IMR-90 (cell line): ENCODE results near the gene PLEKHG1. TPM values are rescaled to one million over a fixed set of nuclear protein-coding genes. Genes with fewer than 3 reads are reported as not detected.

ENCODE experiments used
- ATAC-seq: fragments of 200-7000 bp; cut with Tn5 transposase; 2 replicates; pipeline ENCODE4 v1.9.1; 2020; ENCODE audit warnings: low read depth, mild to moderate bottlenecking, moderate library complexity
- BruUV-seq: library from RNA; stranded (reverse); fragments of 400-500 nt; replicated peaks from 2 replicates; lab custom pipeline; 2021; lab: Mats Ljungman, UMichigan
- CTCF ChIA-PET: fragments of 300-600 bp; formaldehyde crosslinking; extraction: SDS; loops from one replicate; lab custom pipeline; 2021; ENCODE audit warnings: antibody characterized with exemption; lab: Yijun Ruan, JAX
- POLR2A ChIA-PET: fragments of 300-600 bp; sonication (Branson Sonifier 250); formaldehyde crosslinking; loops from one replicate; lab custom pipeline; 2022; ENCODE audit warnings: antibody characterized with exemption; ENCODE audit not compliant: unreplicated experiment; lab: Charles Lee
- DNase-seq: peaks from one replicate; pipeline ENCODE4 v3.0.0; 2013
- H2AFZ ChIP-seq: replicated peaks from 2 replicates; pipeline ENCODE3; 2013; ENCODE audit warnings: low read length, mild to moderate bottlenecking; ENCODE audit not compliant: poor library complexity
- H2AK5ac ChIP-seq: 2 replicates; pipeline ENCODE4 v1.6.1; 2013; ENCODE audit warnings: low read depth, low read length, inconsistent platforms
- H2AK9ac ChIP-seq: replicated peaks from 2 replicates; pipeline ENCODE3; 2013; ENCODE audit warnings: mild to moderate bottlenecking, low read depth, low read length, moderate library complexity; ENCODE audit not compliant: poor library complexity
- H2BK120ac ChIP-seq: 2 replicates; pipeline ENCODE4 v1.6.1; 2013; ENCODE audit warnings: low read depth, low read length, inconsistent platforms
- H2BK15ac ChIP-seq: 3 replicates; pipeline ENCODE4 v1.6.1; 2013; ENCODE audit warnings: low read depth, low read length, inconsistent platforms
- H2BK20ac ChIP-seq: 2 replicates; pipeline ENCODE4 v1.6.1; 2013; ENCODE audit warnings: low read depth, mild to moderate bottlenecking, inconsistent platforms, low read length, moderate library complexity
- H2BK5ac ChIP-seq: 2 replicates; pipeline ENCODE4 v1.6.1; 2013; ENCODE audit warnings: mild to moderate bottlenecking, low read depth, low read length, inconsistent platforms; ENCODE audit not compliant: poor library complexity, severe bottlenecking
- H3K14ac ChIP-seq: replicated peaks from 2 replicates; pipeline ENCODE4 v1.6.1; 2013; ENCODE audit warnings: low read depth, low read length, inconsistent platforms
- H3K18ac ChIP-seq: 2 replicates; pipeline ENCODE4 v1.6.1; 2013; ENCODE audit warnings: low read depth, low read length, control low read depth
- H3K23ac ChIP-seq: 2 replicates; pipeline ENCODE4 v1.6.1; 2013; ENCODE audit warnings: low read depth, low read length, inconsistent platforms
- H3K27ac ChIP-seq: 2 replicates; pipeline ENCODE4 v1.5.1; 2013; ENCODE audit warnings: mild to moderate bottlenecking, control low read depth, low read length; ENCODE audit not compliant: insufficient read depth
- H3K27me3 ChIP-seq: 2 replicates; pipeline ENCODE4 v1.6.1; 2013; ENCODE audit warnings: low read length; ENCODE audit not compliant: control insufficient read depth, insufficient read depth
- H3K36me3 ChIP-seq: 2 replicates; pipeline ENCODE4 v1.6.1; 2013; ENCODE audit warnings: low read length, mixed read lengths; ENCODE audit not compliant: control insufficient read depth, insufficient read depth
- H3K4ac ChIP-seq: 2 replicates; pipeline ENCODE4 v1.6.1; 2013; ENCODE audit warnings: low read depth, low read length, inconsistent platforms
- H3K4me1 ChIP-seq: 2 replicates; pipeline ENCODE4 v1.6.1; 2013; ENCODE audit warnings: low read length, mixed read lengths; ENCODE audit not compliant: control insufficient read depth, insufficient read depth
- H3K4me2 ChIP-seq: 2 replicates; pipeline ENCODE4 v1.6.1; 2013; ENCODE audit warnings: low read depth, mild to moderate bottlenecking, control low read depth, low read length, moderate library complexity
- H3K4me3 ChIP-seq: 2 replicates; pipeline ENCODE4 v1.5.1; 2013; ENCODE audit warnings: low read depth, mild to moderate bottlenecking, control low read depth, low read length, moderate library complexity; ENCODE audit not compliant: insufficient read depth
- H3K56ac ChIP-seq: 2 replicates; pipeline ENCODE4 v1.6.1; 2013; ENCODE audit warnings: low read length, inconsistent platforms; ENCODE audit not compliant: insufficient read depth; ENCODE audit errors: extremely low read depth
- H3K79me1 ChIP-seq, 2 experiments: 2 replicates each; pipeline ENCODE4 v1.6.1; 2013; ENCODE audit warnings: low read length in 2 of 2, inconsistent platforms in 1 of 2, low read depth in 1 of 2
- H3K9ac ChIP-seq: 2 replicates; pipeline ENCODE4 v1.6.1; 2013; ENCODE audit warnings: low read depth, low read length, control low read depth
- H3K9me1 ChIP-seq: 2 replicates; pipeline ENCODE4 v1.6.1; 2013; ENCODE audit warnings: low read length, inconsistent platforms; ENCODE audit not compliant: insufficient read depth
- H3K9me3 ChIP-seq: 2 replicates; pipeline ENCODE4 v1.6.1; 2013; ENCODE audit warnings: low read length; ENCODE audit not compliant: control insufficient read depth, insufficient read depth
- H4K20me1 ChIP-seq: 2 replicates; pipeline ENCODE4 v1.6.1; 2013; ENCODE audit warnings: low read length, inconsistent platforms; ENCODE audit not compliant: insufficient read depth
- H4K5ac ChIP-seq: 2 replicates; pipeline ENCODE4 v1.6.1; 2013; ENCODE audit warnings: mild to moderate bottlenecking, low read depth, low read length, control low read depth
- H4K8ac ChIP-seq, 2 experiments: 2 replicates each; pipeline ENCODE4 v1.6.1; 2013; ENCODE audit warnings: low read depth in 2 of 2, low read length in 2 of 2, control low read depth in 1 of 2, inconsistent platforms in 1 of 2
- H4K91ac ChIP-seq: 2 replicates; pipeline ENCODE4 v1.6.1; 2013; ENCODE audit warnings: low read depth, low read length, inconsistent platforms; ENCODE audit not compliant: insufficient read depth
- BHLHE40 ChIP-seq: fragments of 150-350 bp; IDR thresholded peaks from 2 replicates; pipeline ENCODE4 v1.6.1; 2016; ENCODE audit warnings: mild to moderate bottlenecking, low read depth, low read length
- CEBPB ChIP-seq: IDR thresholded peaks from 2 replicates; pipeline ENCODE4 v1.6.1; 2012; ENCODE audit warnings: low read depth, low read length, improper control_type of control experiment
- MAZ ChIP-seq: IDR thresholded peaks from 2 replicates; pipeline ENCODE4 v1.6.1; 2012; ENCODE audit warnings: low read depth, mild to moderate bottlenecking, low read length, improper control_type of control experiment, moderate library complexity, borderline replicate concordance
- NFE2L2 ChIP-seq: fragments of 150-350 bp; IDR thresholded peaks from 2 replicates; pipeline ENCODE4 v1.6.1; 2016; ENCODE audit warnings: low read depth, mild to moderate bottlenecking, low read length
- RAD21 ChIP-seq: IDR thresholded peaks from 2 replicates; pipeline ENCODE4 v1.6.1; 2012; ENCODE audit warnings: low read length, improper control_type of control experiment
- WGBS, 2 experiments: methylation state at CpG; one replicate each; pipeline versions ENCODE4 v1.1.5 to v1.1.7; 2013; ENCODE audit warnings: missing lambda C conversion rate in 2 of 2; ENCODE audit not compliant: insufficient read length in 1 of 2; ENCODE audit errors: extremely low coverage in 2 of 2; 5-methylcytosine and 5-hydroxymethylcytosine counted together
- dilution Hi-C: fragments of 300-500 bp; cut with HindIII; formaldehyde crosslinking; loops from one replicate; pipeline ENCODE4 v1.14.3; 2018; ENCODE audit warnings: low sequenced_read_pairs; ENCODE audit not compliant: unreplicated experiment
- in situ Hi-C: fragments of 300-500 bp; cut with MboI; formaldehyde crosslinking; loops from 3 replicates; pipeline ENCODE4 v1.14.3; 2019; ENCODE audit warnings: low sequenced_read_pairs, inconsistent platforms, mixed read lengths
- intact Hi-C: fragments of 100-400 bp; cut with micrococcal nuclease; formaldehyde crosslinking; loops from 2 replicates; pipeline ENCODE4 v1.10.0; 2022
- polyA plus RNA-seq, 3 experiments: library from polyadenylated mRNA; depleted of rRNA; stranded (reverse); fragments of >200 nt; gene quantifications; 2 replicates each; pipeline ENCODE4 v1.2.3, GENCODE V29; 2012; ENCODE audit warnings: low replicate concordance in 1 of 3
- total RNA-seq: library from RNA; depleted of rRNA; stranded (reverse); fragments of >200 nt; gene quantifications from 2 replicates; pipeline ENCODE4 v1.2.3, GENCODE V29; 2012
- TF ChIP-seq, protein P1 (sequence below): fragments of 150-350 bp; IDR thresholded peaks from 2 replicates; pipeline ENCODE4 v1.6.1; 2017; ENCODE audit warnings: mild to moderate bottlenecking, antibody characterized with exemption, low read length, low read depth
- TF ChIP-seq, protein P2 (sequence below): fragments of 150-350 bp; IDR thresholded peaks from 2 replicates; pipeline ENCODE4 v1.6.1; 2016; ENCODE audit warnings: low read depth, mild to moderate bottlenecking, low read length, moderate library complexity, borderline replicate concordance

PLEKHG1 gene
- total and polyA plus RNA-seq, 2 of the 4 experiments (the other 2 are of a cell fraction), result 0.09 to 0.36 TPM

DNA sequence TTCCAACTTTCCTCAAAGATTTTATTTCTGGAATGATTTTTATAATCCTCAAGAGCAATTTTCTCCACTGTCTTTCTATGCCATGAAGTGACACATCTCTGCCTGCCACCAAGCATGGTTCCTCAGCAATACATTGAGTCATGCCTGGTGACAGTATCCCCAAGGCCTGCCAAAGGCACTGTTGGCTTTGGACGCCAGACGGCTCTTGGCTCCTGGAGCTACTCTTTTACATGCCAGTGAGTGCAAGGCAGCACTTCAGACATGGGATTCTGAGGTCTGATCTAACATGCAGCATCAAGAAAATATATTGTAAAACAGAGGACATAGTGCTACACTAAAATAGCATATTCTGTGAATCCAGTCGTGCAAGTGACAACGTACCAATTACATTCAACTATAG is 20.1 kb upstream of the PLEKHG1 start:
- H3K79me1 ChIP-seq, result no peaks in the 10 kb centered on the region
- H3K4me3 ChIP-seq, result no peak overlapping the region
- H3K9me1 ChIP-seq, result no peaks in the 10 kb centered on the region
- no peak overlapping the region for H3K4ac ChIP-seq
- H3K18ac ChIP-seq, result no peak overlapping the region
- H3K27ac ChIP-seq, result no peak overlapping the region
- H2BK120ac ChIP-seq, result no peak overlapping the region
- in situ Hi-C loops, result no loop called here
- POLR2A ChIA-PET, result no interaction called here
- H3K9ac ChIP-seq, result no peak overlapping the region
- H4K20me1 ChIP-seq, result no peaks in the 10 kb centered on the region
- no peaks in the 10 kb centered on the region for H3K4me1 ChIP-seq
- no peak overlapping the region for H2AK5ac ChIP-seq
- peaks cover 4% of the 10 kb centered on the region; the same call in 1 of the 2 replicates for H3K27me3 ChIP-seq
- WGBS, 2 experiments, result 57% methylated on average over 2 of the region's 4 CpGs; no CpG with 5 or more reads in 1 of the 2 experiments
- H2AK9ac ChIP-seq, result no peak overlapping the region
- dilution Hi-C loops, result no loop called here
- ATAC-seq (no peak), DNase-seq (no peak)
- BruUV-seq, result no TSS peak
- no peak overlapping the region for H2BK15ac ChIP-seq
- H3K4me2 ChIP-seq, result no peak overlapping the region
- TF ChIP-seq CEBPB (no peak), MAZ (no peak), NFE2L2 (no peak), RAD21 (no peak), BHLHE40 (no peak)
- TF ChIP-seq, protein P1, sequence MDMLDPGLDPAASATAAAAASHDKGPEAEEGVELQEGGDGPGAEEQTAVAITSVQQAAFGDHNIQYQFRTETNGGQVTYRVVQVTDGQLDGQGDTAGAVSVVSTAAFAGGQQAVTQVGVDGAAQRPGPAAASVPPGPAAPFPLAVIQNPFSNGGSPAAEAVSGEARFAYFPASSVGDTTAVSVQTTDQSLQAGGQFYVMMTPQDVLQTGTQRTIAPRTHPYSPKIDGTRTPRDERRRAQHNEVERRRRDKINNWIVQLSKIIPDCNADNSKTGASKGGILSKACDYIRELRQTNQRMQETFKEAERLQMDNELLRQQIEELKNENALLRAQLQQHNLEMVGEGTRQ, result no peak
- TF ChIP-seq, protein P2, sequence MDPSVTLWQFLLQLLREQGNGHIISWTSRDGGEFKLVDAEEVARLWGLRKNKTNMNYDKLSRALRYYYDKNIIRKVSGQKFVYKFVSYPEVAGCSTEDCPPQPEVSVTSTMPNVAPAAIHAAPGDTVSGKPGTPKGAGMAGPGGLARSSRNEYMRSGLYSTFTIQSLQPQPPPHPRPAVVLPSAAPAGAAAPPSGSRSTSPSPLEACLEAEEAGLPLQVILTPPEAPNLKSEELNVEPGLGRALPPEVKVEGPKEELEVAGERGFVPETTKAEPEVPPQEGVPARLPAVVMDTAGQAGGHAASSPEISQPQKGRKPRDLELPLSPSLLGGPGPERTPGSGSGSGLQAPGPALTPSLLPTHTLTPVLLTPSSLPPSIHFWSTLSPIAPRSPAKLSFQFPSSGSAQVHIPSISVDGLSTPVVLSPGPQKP, result no peak
- no peak overlapping the region for H2BK20ac ChIP-seq
- no peak overlapping the region for H4K5ac ChIP-seq
- no peak overlapping the region for H2BK5ac ChIP-seq
- CTCF ChIA-PET, result interaction anchor here (0.6 kb wide), 1 partner anchor 83 kb away, joined by 3 read pairs; no protein-coding TSS in a partner anchor
- no peak overlapping the region for H3K56ac ChIP-seq
- no peak overlapping the region for H4K91ac ChIP-seq
- no peaks in the 10 kb centered on the region for H3K9me3 ChIP-seq
- H3K14ac ChIP-seq, result no peak overlapping the region
- H3K23ac ChIP-seq, result no peak overlapping the region
- no peaks in the 10 kb centered on the region for H3K36me3 ChIP-seq
- H4K8ac ChIP-seq, result no peak overlapping the region
- H2AFZ ChIP-seq, result no peak overlapping the region
- intact Hi-C loops, result no loop called here
